GM19238 (cell line): ENCODE data around the gene HYAL1.
"Not testable (repeated sequence)": the region's sequence is repeated elsewhere in the genome, so short reads cannot be mapped to it uniquely, and the experiment has no call there.

Experiments
- DNase-seq: peaks from one replicate; pipeline ENCODE4 v3.0.0; 2011; ENCODE audit warnings: low spot score; ENCODE audit not compliant: insufficient read length

The HYAL1 gene

DNA sequence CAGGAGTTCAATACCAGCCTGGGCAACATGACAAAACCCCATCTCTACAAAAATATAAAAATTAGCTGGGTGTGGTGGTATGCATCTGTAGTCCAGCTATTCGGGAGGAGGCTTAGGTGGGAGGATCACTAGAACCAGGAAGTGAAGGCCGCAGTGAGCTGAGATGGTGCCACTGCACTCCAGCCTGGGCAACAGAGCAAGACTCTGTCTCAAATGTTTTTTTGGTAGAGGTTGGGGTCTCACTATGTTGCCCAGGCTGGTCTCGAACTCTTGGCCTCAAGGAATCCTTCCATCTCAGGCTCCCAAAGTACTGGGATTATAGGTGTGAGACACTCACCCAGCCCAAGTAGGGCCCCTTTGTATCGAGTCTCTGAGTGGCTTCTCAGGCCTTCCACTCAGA, 9.3 kb downstream of the HYAL1 start:
- DNase-seq, result no peak

- no peak for DNase-seq
Observed at GRCh38 chr3:50293079-50293801, 10.1 kb downstream of the HYAL1 start.

GRCh38 chr3:50292159-50293078, 11.0 kb downstream of the HYAL1 start, which contains the start of gene IFRD2:
IFRD2 (minus strand) TSS chr3:50292429; CDS start chr3:50292274, 155 bp downstream.
- DNase-seq, result peak; percentile 95

GRCh38 chr3:50290161-50290641, 13.2 kb downstream of the HYAL1 start:
- DNase-seq, result no peak

- DNase-seq, result no peak
Observed at GRCh38 chr3:50289130-50289529, 14.2 kb downstream of the HYAL1 start.

DNA sequence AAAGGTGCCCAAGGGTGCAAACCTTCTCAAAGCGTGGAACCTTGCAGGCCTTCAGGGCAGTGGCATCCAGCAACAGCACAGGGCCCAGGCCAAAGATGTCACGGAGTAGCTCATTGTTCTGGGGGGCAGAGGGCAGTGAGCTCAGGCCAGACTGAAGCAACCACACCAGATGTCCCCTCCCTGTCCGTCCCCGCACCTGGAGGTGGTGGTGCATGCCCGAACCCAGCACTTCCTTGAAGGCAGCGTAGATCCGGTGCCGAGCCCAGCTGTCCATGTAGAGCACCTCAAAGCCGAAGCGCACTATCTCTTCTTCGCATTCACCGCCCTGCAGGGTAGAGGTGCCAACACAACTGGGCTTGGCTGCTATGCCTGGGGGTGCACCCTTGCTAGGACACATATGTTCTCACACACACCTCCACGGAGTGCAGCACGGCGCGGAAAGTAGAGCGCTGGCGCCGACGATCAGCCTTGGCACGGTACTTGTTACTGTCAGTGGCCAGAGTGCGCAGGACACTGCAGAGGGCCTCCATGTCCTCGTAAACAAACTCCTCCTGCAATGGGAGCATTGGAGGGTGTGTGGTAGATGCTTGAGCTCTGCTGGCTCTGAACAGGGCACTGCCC, 14.9 kb downstream of the HYAL1 start:
- no peak for DNase-seq

- DNase-seq, result no peak
Observed at GRCh38 chr3:50287262-50287661, 16.1 kb downstream of the HYAL1 start.

GRCh38 chr3:50286322-50287227, 16.8 kb downstream of the HYAL1 start:
- DNase-seq, result no peak

- not testable (repeated sequence) for DNase-seq
Observed at GRCh38 chr3:50284121-50284520, 19.3 kb downstream of the HYAL1 start.

DNA sequence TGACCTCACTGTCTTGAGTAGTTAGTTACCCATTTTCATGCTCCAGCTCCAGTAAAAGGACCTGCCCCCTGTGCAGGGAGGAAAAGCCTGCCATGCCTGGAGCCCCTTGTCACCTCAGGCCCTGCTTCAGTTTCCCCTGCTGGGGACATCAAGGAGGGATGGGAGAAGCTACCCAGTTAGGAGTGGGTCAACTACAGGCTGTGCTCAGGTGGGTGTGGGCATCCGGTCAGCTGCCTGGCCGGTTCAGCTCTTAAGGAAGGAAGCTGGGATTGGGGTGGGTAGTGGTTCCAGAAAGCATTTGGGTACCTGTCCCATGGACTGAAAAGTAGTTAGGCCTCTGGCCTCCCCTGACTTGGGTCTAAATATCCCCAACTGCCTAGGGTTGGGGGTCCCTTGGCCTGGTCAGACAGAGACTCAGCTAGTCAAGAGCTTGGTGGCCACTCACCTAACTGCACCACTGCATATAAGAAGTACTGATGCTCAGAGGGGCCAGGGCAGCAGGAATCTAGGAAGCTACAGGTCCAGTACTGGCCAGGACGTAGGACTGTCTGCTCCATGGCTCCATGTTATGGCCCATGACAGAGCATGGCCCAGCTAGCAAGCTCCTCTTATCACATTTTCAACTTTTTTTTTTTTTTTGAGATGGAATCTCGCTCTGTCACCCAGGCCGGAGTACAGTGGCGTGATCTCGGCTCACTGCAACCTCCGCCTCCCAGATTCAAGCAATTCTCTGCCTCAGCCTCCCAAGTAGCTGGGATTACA, 23.9 kb downstream of the HYAL1 start:
- DNase-seq, result no peak

GRCh38 chr3:50278880-50279224, 24.5 kb downstream of the HYAL1 start, which contains the start of gene LSMEM2:
LSMEM2 (plus strand) TSS chr3:50279087; CDS start chr3:50279114, 27 bp downstream.
- DNase-seq, result no peak

DNA sequence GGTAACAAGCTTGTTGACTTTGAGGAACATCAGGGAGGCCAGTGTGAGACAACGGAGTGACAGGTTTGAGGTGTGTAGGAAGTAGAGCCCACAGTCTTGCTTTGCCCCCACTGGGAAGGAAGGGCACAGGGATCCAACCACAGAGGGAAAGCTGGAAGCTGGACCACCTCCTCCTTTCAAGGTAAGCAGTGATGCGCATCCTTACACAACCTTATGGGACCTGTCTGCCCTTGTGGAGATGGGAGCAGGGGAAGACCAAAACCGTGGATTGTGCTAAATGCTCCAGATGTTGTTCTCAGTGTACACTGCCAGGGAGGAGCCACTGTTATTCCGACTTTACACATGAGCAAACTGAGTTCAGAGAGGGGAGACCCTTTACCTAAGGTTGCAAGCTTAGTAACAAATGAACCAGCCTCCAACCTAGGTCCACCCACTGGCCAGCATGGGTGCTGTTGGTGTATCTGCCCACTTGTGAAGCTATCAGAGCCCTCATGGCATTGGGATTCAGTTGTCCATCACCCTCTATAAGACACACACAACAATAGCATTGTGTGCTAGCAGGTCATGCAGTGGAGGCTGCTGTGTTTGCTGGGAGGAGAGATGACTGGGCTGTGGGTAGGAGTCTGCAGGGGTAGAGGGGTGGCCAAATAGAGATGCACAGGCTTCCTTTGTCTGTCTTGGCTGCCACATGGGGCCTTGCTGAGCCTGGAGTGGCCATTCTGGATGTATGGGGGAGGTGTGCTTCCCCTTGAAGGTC, 25.1 kb downstream of the HYAL1 start:
- no peak for DNase-seq

DNA sequence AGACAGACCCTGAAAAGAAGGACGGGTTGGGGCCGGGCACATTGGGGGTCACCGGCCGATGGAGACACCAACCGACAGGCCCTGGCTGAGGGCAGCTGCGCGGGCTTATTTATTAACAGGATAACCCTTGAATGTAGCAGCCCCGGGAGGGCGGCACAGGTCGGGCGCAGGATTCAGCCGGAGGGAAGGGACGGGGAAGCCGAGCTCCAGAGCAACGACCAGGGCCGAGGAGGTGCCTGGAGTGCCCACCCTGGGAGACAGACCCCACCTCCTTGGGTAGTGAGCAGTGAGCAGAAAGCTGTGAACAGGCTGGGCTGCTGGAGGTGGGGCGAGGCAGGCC, 26.6 kb downstream of the HYAL1 start:
- no peak for DNase-seq

DNA sequence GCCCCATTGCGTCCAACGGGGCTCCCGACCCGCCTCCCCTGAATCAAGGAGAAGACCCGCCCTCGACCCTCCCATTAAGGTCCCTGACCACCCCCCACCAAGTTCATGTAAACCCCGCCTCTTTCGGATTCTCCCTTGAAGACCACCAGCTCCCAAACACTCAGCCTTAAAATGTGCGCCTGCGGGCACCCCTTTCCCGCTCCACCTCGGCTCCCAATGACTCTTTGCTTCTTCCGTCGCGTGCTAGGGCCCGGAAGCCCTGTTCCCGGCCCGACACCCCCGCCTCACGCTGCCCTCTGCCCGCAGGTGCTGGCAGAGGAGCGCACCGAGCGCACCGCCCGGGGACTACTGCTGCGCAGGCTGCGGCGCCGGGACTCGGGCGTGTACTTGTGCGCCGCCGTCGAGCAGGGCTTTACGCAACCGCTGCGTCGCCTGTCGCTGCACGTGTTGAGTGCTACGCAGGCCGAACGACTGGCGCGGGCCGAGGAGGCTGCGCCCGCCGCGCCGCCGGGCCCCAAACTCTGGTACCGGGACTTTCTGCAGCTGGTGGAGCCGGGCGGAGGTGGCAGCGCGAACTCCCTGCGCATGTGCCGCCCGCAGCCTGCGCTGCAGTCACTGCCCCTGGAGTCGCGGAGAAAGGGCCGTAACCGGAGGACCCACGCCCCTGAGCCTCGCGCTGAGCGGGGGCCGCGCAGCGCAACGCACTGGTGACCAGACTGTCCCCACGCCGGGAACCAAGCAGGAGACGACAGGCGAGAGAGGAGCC, 27.2 kb downstream of the HYAL1 start:
- no peak for DNase-seq

GRCh38 chr3:50275141-50275995, 28.0 kb downstream of the HYAL1 start:
- no peak for DNase-seq

GRCh38 chr3:50274371-50275104, 28.8 kb downstream of the HYAL1 start:
- DNase-seq, result peak; percentile 63

- DNase-seq, result no peak
Observed at GRCh38 chr3:50273689-50274065, 29.7 kb downstream of the HYAL1 start.
